ENCODE results near the gene GSTP1.

GRCh38 chr11:67582011-67582410 lies 1.6 kb upstream of the GSTP1 start:
- TF ChIP-seq EZH2 (IDR thresholded peaks at IDR 0.05; ENCODE audit: low read length, missing control alignments), result no peak
- no peak for TF ChIP-seq CTCF (conservative IDR thresholded peaks at IDR 0.05 in 1 of 2, IDR thresholded peaks at IDR 0.05 in 1 of 2; ENCODE audit: low read depth in 1 of 2, low read length in 2 of 2)
